HG03558 (cell line): Measurements from ENCODE around the gene C19orf47.

ENCODE experiments used
- ATAC-seq: cut with Tn5 transposase; IDR thresholded peaks from one replicate; pipeline ENCODE4 v1.9.1; 2021; ENCODE audit warnings: moderate number of reproducible peaks; ENCODE audit not compliant: unreplicated experiment; ENCODE audit errors: extremely low read depth

The C19orf47 gene

GRCh38 chr19:40348125-40348913, at the start of gene C19orf47, which contains the start of gene PLD3:
Gene C19orf47 (minus strand): TSS chr19:40348397. CDS start chr19:40341857, 6,540 bp downstream.
Gene PLD3 (plus strand): TSS chr19:40348695. CDS start chr19:40366484, 17,789 bp downstream.
- ATAC-seq, result peak; percentile 78

- ATAC-seq, result no peak
Observed at GRCh38 chr19:40397568-40397906, 49.3 kb upstream of the C19orf47 start.

GRCh38 chr19:40396886-40397567, 48.8 kb upstream of the C19orf47 start:
- ATAC-seq, result no peak

- no peak for ATAC-seq
Observed at GRCh38 chr19:40395956-40396355, 47.8 kb upstream of the C19orf47 start.

- no peak for ATAC-seq
Observed at GRCh38 chr19:40394816-40395210, 46.6 kb upstream of the C19orf47 start.

GRCh38 chr19:40393894-40394815, 46.0 kb upstream of the C19orf47 start:
- no peak for ATAC-seq

GRCh38 chr19:40392894-40393517, 44.8 kb upstream of the C19orf47 start:
- ATAC-seq, result no peak

GRCh38 chr19:40392123-40392522, 43.9 kb upstream of the C19orf47 start:
- no peak for ATAC-seq

GRCh38 chr19:40390084-40390742, 42.0 kb upstream of the C19orf47 start, which contains the start of gene HIPK4:
Gene HIPK4 (minus strand): TSS chr19:40390181. CDS start chr19:40389902, 279 bp downstream.
- ATAC-seq, result no peak

GRCh38 chr19:40389404-40390083, 41.3 kb upstream of the C19orf47 start:
- ATAC-seq, result no peak

- no peak for ATAC-seq
Observed at GRCh38 chr19:40388481-40388880, 40.3 kb upstream of the C19orf47 start.

- no peak for ATAC-seq
Observed at GRCh38 chr19:40387155-40387554, 39.0 kb upstream of the C19orf47 start.

GRCh38 chr19:40383668-40384248, 35.6 kb upstream of the C19orf47 start:
- no peak for ATAC-seq

- ATAC-seq, result no peak
Observed at GRCh38 chr19:40381321-40381720, 33.1 kb upstream of the C19orf47 start.

- ATAC-seq, result no peak
Observed at GRCh38 chr19:40380199-40381037, 32.2 kb upstream of the C19orf47 start.

- ATAC-seq, result no peak
Observed at GRCh38 chr19:40379446-40380198, 31.4 kb upstream of the C19orf47 start.

GRCh38 chr19:40378509-40378908, 30.3 kb upstream of the C19orf47 start:
- no peak for ATAC-seq
